GM03348 (cell line): Measurements from ENCODE around the gene AKAP1.

Experiments
- DNase-seq: peaks from one replicate; pipeline ENCODE4 v3.0.0; 2012; ENCODE audit warnings: low spot score

Gene AKAP1, protein sequence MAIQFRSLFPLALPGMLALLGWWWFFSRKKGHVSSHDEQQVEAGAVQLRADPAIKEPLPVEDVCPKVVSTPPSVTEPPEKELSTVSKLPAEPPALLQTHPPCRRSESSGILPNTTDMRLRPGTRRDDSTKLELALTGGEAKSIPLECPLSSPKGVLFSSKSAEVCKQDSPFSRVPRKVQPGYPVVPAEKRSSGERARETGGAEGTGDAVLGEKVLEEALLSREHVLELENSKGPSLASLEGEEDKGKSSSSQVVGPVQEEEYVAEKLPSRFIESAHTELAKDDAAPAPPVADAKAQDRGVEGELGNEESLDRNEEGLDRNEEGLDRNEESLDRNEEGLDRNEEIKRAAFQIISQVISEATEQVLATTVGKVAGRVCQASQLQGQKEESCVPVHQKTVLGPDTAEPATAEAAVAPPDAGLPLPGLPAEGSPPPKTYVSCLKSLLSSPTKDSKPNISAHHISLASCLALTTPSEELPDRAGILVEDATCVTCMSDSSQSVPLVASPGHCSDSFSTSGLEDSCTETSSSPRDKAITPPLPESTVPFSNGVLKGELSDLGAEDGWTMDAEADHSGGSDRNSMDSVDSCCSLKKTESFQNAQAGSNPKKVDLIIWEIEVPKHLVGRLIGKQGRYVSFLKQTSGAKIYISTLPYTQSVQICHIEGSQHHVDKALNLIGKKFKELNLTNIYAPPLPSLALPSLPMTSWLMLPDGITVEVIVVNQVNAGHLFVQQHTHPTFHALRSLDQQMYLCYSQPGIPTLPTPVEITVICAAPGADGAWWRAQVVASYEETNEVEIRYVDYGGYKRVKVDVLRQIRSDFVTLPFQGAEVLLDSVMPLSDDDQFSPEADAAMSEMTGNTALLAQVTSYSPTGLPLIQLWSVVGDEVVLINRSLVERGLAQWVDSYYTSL

DNA sequence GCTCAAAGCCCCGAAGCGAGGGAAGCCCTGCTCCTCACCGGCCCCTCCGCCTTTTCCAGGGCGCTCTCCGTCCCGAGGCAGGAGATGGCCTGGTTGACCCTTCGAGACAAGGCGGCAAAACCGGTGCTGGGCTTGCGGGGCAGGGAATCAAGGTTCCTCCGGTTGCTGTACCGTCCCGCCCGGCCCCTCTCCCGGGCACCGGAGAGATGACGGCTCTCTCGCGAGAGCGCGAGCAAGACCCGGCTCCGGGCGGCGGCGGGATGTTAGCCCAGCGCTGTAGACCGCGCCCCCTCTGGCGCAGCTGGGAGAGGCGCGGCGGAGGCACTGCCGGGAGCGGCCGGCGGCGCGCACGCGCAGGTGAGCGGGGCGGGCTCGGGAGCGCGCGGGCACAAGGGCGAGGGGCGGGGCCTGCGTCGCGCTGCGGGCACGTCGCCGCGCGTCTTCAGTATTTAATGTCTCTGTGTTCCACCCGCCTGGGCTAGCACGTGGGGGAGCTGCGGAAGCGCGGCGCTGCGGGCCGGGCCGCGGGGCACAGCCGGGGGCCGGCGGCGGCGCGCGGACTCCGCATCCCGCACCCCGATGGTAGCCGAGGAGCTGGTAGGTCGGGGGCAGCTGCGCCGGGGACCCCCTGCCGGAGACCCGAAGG, at the start of gene AKAP1:
Gene AKAP1 (plus strand): TSS at position 445 of the 646 bp plus-strand sequence. CDS start 20,219 bp downstream, outside the sequence.
- DNase-seq: peak; percentile 100

DNA sequence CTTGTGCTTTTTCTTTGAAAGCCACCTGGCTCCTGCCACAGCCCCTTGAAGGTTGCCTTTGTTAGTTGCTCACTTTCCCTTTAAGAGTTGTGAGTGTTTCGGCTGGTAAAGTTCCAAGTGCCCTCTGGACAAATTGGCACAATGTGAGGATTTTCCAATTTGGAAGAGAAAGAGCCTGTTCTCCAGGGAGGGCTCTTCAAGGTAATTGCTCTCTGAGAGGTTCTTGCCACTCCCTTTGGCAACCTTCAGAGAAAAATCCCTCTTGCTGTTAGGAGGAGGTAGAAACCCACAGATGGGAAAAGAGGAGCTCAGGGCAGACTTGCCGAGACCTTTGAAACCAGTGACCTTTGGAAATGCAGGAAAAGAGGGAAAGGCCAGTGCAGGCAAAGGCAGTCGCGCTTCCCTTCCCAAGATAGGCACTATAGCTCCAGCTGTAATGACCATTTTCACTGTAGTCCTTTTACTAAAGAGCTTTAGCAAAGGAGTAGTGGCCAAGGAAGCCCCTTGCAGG, 49.0 kb upstream of the AKAP1 start:
- DNase-seq: no peak

DNA sequence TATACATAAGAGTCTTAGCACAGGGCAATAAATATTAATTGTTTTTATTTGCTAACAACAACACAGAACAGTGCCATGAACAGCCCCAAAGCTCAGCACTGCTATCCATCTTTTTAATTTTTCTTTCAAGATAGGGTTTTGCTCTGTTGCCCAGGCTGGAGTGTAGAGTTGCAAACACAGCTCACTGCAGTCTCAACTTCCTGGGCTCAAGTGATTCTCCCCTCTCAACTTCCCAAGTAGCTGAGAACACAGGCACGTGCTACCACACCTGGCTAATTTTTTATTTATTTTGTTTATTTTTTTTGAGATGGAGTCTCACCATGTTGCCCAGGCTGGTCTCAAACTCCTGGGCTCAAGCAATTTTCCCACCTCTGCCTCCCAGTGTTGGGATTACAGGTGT, 47.6 kb upstream of the AKAP1 start:
- no peak for DNase-seq

DNA sequence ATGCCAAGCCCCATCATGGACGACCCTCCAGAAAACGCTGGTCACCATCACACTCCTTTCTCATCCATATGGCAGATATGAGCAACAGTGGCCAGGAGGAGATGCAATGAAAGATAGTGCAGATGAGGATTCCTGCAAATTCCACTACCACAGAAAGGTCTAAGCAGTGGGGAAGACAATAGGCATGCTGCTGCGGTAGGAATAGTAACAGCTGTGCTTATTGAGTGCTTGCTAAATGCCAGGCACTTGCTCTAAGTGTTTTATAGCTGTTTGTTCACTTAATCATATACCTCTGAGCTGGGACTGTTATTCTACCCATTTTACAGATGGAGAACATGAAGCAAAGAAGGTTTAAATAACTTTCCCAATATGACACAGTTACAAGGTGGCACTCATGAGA, 46.6 kb upstream of the AKAP1 start:
- no peak for DNase-seq

GRCh38 chr17:57040571-57040970, 44.5 kb upstream of the AKAP1 start:
- no peak for DNase-seq

- no peak for DNase-seq
These were observed 41.8 kb upstream of the AKAP1 start for GRCh38 chr17:57043276-57043675.

DNA sequence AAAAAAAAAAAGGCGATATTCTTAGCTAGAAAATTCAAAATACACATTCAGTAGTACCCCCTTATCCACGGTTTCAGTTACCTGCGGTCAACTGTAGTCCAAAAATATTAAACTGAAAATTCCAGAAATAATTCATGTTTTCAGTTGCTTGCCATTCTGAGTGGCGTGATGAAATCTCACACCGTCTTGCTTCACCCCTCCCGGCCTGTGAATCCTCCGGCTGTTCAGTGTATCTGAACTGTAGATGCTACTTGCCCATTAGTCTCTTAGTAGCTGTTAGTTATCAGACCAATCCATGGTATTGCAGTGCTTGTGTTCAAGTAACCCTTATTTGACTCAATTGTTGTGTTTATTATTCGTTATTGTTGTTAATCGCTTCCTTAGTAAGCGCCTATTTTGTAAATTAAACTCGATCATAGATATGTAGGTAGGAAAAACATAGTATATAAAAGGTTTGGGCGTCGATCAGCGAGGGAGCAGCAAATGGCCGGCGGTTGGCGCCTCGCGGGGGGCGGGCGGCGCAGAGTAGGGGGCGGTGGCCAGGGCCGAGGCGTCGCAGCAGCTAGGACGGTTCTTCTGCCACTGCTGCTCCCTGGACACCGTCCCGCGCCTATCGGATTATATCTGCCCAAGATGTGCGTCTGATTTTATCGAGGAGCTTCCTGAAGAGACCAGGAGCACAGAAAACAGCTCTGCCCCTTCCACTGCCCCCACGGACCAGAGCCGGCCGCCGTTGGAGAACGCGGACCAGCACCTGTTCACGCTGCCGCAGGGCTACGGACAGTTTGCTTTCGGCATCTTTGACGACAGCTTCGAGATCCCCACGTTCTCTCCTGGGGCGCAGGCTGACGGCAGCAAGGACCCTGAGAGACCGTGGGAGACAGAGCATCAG, 39.8 kb upstream of the AKAP1 start:
- DNase-seq: no peak

DNA sequence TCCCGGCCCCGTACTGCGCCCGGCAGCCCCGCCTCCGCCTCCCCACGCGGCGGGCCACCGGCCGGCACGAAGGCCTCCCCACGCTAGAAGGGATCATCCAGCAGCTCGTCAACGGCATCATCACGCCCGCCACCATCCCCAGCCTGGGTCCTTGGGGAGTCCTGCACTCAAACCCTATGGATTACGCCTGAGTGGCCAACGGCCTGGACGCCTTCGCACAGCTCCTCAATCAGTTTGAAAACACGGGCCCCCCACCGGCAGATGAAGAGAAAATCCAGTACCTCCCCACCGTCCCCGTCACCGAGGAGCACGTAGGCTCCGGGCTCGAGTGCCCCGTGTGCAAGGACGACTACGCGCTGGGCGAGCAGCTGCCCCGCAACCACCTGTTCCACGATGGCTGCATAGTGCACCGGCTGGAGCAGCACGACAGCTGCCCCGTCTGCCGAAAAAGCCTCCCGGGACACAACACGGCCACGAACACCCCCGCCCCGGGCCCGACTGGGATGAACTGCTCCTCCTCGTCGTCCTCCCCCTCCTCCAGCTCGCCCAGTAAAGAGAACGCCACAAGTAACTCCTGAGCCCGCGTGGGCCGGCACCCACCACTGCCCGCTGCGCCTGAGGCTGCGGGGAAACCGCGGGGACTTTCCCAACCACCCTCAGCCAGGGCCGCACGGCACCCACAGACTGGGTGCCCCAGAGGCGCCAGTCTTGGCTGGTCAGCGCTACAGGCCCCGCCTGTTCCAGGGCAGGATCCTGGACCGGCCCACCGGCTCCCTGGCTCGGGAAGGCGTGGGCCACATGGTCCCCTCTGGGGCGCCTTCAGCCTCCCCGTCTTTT, 39.0 kb upstream of the AKAP1 start:
- peak; percentile 31 for DNase-seq

DNA sequence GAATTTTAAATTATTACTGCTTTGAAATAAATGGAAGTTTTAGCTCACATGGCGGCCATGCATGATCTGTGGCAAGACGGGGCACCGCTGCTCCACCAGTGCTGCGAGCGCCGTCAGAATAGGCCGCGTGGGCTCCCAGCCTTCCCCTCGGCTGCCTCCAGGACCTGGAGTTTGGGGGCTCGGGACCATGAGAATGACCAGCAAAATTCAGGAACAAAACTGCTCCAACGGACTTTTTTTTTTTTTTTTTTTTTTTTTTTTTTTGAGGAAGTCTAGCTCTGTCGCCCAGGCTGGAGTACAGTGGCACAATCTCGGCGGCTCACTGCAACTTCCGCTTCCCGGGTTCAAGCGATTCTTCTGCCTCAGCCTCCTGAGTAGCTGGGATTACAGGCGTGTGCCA, 38.3 kb upstream of the AKAP1 start:
- DNase-seq: no peak

DNA sequence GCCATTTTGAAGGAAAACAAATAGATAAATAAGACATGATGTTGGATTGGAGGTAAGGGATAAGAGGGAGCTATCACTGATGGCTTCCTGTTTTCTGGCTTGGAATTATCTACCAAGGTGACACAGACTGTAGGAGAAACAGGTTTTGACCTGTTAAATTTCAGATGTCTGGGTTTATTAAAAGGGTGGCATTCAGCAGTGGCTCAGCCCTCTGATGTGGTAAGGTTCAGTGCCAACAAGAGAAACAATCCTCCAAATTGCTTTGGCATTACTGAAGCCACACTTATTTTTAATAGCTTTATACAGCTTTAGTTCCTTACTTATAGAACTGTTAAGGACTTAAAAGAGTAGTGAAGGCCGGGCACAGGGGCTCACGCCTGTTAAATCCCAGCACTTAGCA, 37.0 kb upstream of the AKAP1 start:
- DNase-seq: no peak

- no peak for DNase-seq
These were observed 34.7 kb upstream of the AKAP1 start for GRCh38 chr17:57050306-57050705.

- no peak for DNase-seq
These were observed 33.1 kb upstream of the AKAP1 start for GRCh38 chr17:57051886-57052361.

DNA sequence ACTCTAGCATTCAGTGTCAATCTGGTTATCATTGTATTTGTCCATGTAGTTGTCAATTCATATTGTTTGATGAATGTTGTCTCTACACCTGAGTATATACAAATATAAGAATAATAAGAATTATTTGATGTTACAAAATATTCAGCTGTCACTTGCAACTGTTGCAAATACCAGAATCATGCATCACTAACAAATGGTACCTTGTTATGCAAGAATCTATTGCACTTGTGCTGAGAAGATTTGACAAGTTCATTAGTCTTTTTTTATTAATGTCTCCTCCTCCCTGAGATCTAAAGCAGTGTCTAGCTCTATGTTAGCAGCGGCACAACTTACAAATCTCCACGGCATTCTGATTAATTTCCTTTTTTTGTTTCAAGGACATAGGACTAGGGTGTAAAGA, 22.2 kb upstream of the AKAP1 start:
- DNase-seq: no peak

DNA sequence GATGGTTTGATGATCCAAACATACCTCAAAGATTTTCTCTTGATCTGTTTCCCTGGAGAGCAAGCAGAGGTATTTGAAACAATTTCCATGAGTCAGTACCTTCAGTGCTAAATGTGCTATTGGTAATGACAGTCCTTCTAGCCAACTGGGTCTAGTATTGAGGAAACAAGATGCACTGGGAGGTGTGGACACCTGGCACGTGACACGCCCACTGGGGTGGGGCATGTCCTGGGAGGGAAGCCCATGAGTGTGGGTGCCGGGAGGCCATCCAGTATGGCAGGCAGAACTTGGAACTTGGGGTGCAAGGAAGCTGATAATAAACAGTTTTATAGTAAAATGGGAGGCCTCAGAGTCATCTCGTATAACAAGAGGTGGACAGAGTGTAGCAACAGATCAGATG, 17.9 kb upstream of the AKAP1 start:
- no peak for DNase-seq

DNA sequence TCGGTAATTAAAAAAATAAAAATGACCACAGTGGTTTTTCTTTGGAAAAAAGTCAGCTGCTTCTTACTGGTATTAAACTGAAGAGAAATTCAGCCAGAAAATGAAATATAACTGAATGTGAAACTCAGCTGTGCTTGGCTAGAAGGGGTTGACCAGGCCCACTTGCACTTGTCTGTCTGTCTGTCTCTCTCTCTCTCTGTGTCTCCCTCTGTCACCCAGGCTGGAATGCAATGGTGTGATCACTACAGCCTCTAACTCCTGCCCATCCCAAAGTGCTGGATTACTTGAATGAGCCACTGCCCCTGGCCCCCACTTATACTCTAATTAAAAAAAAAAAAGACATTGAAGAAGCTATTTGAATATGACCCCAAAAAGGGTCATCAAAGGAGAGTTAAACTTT, 17.3 kb upstream of the AKAP1 start:
- DNase-seq: no peak

GRCh38 chr17:57068222-57068658, 16.8 kb upstream of the AKAP1 start:
- no peak for DNase-seq

DNA sequence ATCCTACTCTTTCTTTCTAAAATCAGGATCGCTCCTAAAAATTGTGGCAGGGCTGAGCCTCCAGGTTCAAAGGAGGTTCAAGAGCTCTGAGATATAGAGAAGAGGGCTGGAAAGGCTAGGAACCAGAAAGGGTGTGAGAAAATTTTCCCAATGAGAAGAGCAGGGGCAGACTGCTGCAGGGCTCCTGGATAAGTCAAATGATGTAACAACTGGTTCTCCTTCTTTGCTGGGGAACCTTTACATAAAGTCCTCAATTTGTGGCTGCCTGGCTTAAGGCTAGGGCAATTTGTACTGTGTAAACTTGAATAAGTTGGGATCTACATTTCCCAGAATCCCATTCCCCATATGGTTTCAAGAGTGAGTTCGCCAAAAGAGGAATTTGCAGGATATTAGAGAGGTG, 16.3 kb upstream of the AKAP1 start:
- no peak for DNase-seq

- DNase-seq: no peak
These were observed 12.8 kb upstream of the AKAP1 start for GRCh38 chr17:57071991-57072944.

DNA sequence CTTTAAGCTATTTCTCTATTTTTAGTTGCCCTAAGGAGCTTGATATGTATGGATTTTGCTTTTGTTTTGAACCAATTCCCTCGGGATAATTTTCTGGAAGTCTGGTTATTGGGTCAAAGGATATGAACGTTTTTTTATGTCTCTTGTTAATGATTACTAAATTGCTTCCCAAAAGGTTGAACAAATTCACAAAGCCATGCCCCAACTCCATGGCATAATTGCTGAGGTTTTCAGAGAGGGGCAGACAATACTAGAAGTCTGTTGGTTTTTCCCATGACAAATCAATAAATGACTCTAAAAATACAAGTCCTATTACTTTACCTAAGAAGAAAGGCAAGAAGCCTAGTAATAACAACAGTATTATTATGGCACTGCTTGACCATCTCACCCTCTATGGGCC, 11.4 kb upstream of the AKAP1 start:
- no peak for DNase-seq
